NCI-H1105 (cell line): ENCODE measurements around the gene OR7G1.

Experiments
- DNase-seq: peaks from one replicate; lab custom pipeline; 2025; lab: John Stamatoyannopoulos, UW

The OR7G1 gene

GRCh38 chr19:9115307-9115813, at the start of gene OR7G1:
OR7G1 (minus strand) TSS chr19:9115763; CDS start chr19:9115763, 0 bp downstream.
- no peak for DNase-seq

GRCh38 chr19:9165261-9165660, 49.7 kb upstream of the OR7G1 start:
- no peak for DNase-seq

- no peak for DNase-seq
These were observed 45.9 kb upstream of the OR7G1 start for GRCh38 chr19:9161427-9161826.

GRCh38 chr19:9159891-9160290, 44.3 kb upstream of the OR7G1 start:
- no peak for DNase-seq

GRCh38 chr19:9156304-9156703, 40.7 kb upstream of the OR7G1 start:
- DNase-seq = no peak

GRCh38 chr19:9155591-9155990, 40.0 kb upstream of the OR7G1 start:
- DNase-seq = no peak

GRCh38 chr19:9151367-9151766, 35.8 kb upstream of the OR7G1 start:
- DNase-seq = no peak

- no peak for DNase-seq
These were observed 35.1 kb upstream of the OR7G1 start for GRCh38 chr19:9150650-9151049.

GRCh38 chr19:9149997-9150396, 34.4 kb upstream of the OR7G1 start:
- no peak for DNase-seq

- no peak for DNase-seq
These were observed 33.1 kb upstream of the OR7G1 start for GRCh38 chr19:9148697-9149096.

- no peak for DNase-seq
These were observed 31.3 kb upstream of the OR7G1 start for GRCh38 chr19:9146882-9147281.

- DNase-seq = no peak
These were observed 29.4 kb upstream of the OR7G1 start for GRCh38 chr19:9144920-9145319.

- DNase-seq = peak; percentile 92
These were observed 24.8 kb upstream of the OR7G1 start, which contains the start of gene ZNF317 for GRCh38 chr19:9140159-9140874. ZNF317 (plus strand) TSS chr19:9140397; CDS start chr19:9156017, 15,620 bp downstream.

- no peak for DNase-seq
These were observed 24.1 kb upstream of the OR7G1 start for GRCh38 chr19:9139609-9140158.

GRCh38 chr19:9132422-9132821, 16.9 kb upstream of the OR7G1 start:
- no peak for DNase-seq

- DNase-seq = no peak
These were observed 15.4 kb upstream of the OR7G1 start for GRCh38 chr19:9130965-9131364.

- no peak for DNase-seq
These were observed 12.6 kb upstream of the OR7G1 start for GRCh38 chr19:9128171-9128570.

GRCh38 chr19:9126900-9127405, 11.4 kb upstream of the OR7G1 start, which contains the start of gene OR7G3:
OR7G3 (minus strand) TSS chr19:9126950; CDS start chr19:9126950, 0 bp downstream.
- no peak for DNase-seq

- DNase-seq = no peak
These were observed 984 bp upstream of the OR7G1 start for GRCh38 chr19:9116547-9116946.

GRCh38 chr19:9109959-9110358, 5.6 kb downstream of the OR7G1 start:
- DNase-seq = no peak

- DNase-seq = no peak
These were observed 8.2 kb downstream of the OR7G1 start, which contains the start of gene OR7G2 for GRCh38 chr19:9107375-9107774. OR7G2 (minus strand) TSS chr19:9107475; CDS start chr19:9103243, 4,232 bp downstream.

GRCh38 chr19:9086761-9087160, 28.8 kb downstream of the OR7G1 start, which contains the start of gene OR1M1:
OR1M1 (plus strand) TSS chr19:9087061; CDS start chr19:9093245, 6,184 bp downstream.
- DNase-seq = no peak

- DNase-seq = no peak
These were observed 36.9 kb downstream of the OR7G1 start for GRCh38 chr19:9078651-9079050.
